ENCODE results near the gene GC. TPM values are rescaled to one million over a fixed set of nuclear protein-coding genes. Genes with fewer than 3 reads are reported as not detected.

Gene GC
- total and polyA plus RNA-seq, 2 of the 8 experiments (the other 6 are each of a cell fraction or from before 2014, with no cell fraction given): 0.09 to 0.34 TPM

GRCh38 chr4:71827826-71828225 lies 43.9 kb upstream of the GC start:
- Histone ChIP-seq H3K9ac (replicated peaks in 1 of 4; ENCODE audit: extremely low read depth in 1 of 4, low read depth in 3 of 4, low read length in 3 of 4) (no peak overlapping the region), H2BK5ac (ENCODE audit: low read depth, low read length) (peak overlapping the region; percentile 76; the same call in 1 of the 2 replicates), H3K4me1 (replicated peaks in 1 of 4; ENCODE audit: control insufficient read depth in 3 of 4, insufficient read depth in 4 of 4, low read length in 3 of 4) (peaks cover 0 to 27% (median 7%) of the 10 kb centered on the region in 4 experiments; a peak in 5 of 7 replicates), H3K4me2 (ENCODE audit: insufficient read depth in 1 of 2, low read depth in 2 of 2, low read length in 2 of 2) (peak overlapping the region; percentile 33 to 41; a peak in 3 of 4 replicates), H3K23ac (ENCODE audit: insufficient read length) (no peak overlapping the region), H2BK120ac (replicated peaks; ENCODE audit: low read depth, low read length) (peak overlapping the region; percentile 85), H3K27ac (ENCODE audit: low read depth, low read length) (no peak overlapping the region), H2AK5ac (ENCODE audit: low read depth, low read length) (no peak overlapping the region), H3K27me3 (replicated peaks in 1 of 4; ENCODE audit: control insufficient read depth in 3 of 4, extremely low read depth in 1 of 4, insufficient read depth in 3 of 4, low read length in 3 of 4) (no peaks in the 10 kb centered on the region), H2BK12ac (ENCODE audit: low read depth, low read length) (no peak overlapping the region), H3K14ac (ENCODE audit: insufficient read length) (no peak overlapping the region), H3K79me2 (ENCODE audit: control insufficient read depth in 1 of 2, insufficient read depth in 2 of 2, low read length in 2 of 2) (no peaks in the 10 kb centered on the region), H3K79me1 (ENCODE audit: low read depth, low read length) (no peaks in the 10 kb centered on the region), H4K8ac (ENCODE audit: extremely low read depth, insufficient read depth, low read length) (no peak overlapping the region), H3K23me2 (ENCODE audit: low read depth, low read length) (no peaks in the 10 kb centered on the region), H3K4ac (replicated peaks; ENCODE audit: insufficient read length, low read depth, low read length) (no peak overlapping the region), H3K18ac (ENCODE audit: extremely low read depth, low read length) (no peak overlapping the region; the same call in 1 of the 2 replicates), H3K56ac (replicated peaks; ENCODE audit: insufficient read length, low read depth, low read length) (peak overlapping the region; percentile 47), H2BK20ac (ENCODE audit: low read length) (peak overlapping the region; percentile 87; the same call in 1 of the 2 replicates), H3K36me3 (ENCODE audit: control insufficient read depth in 2 of 4, insufficient read depth in 4 of 4, low read length in 3 of 4) (no peaks in the 10 kb centered on the region), H4K91ac (replicated peaks; ENCODE audit: insufficient read length, low read length) (peak overlapping the region; percentile 11), H2BK15ac (ENCODE audit: low read length) (no peak overlapping the region), H3K4me3 (ENCODE audit: extremely low read depth in 1 of 4, insufficient read depth in 2 of 4, low read depth in 3 of 4, low read length in 4 of 4) (peak overlapping the region in 1 of 4 experiments; percentile 38; a peak in 2 of 8 replicates), H4K5ac (ENCODE audit: insufficient read length, low read depth, low read length) (peak overlapping the region; percentile 81), H2AFZ (ENCODE audit: low read length) (no peak overlapping the region), H4K20me1 (replicated peaks in 1 of 2; ENCODE audit: control insufficient read depth in 1 of 2, insufficient read depth in 2 of 2, low read length in 2 of 2) (no peaks in the 10 kb centered on the region), H3K9me3 (ENCODE audit: insufficient read depth in 2 of 2, low read depth in 1 of 2, low read length in 1 of 2) (no peaks in the 10 kb centered on the region)
- CTCF ChIA-PET (ENCODE audit: partially characterized antibody): no interaction called here
- FAIRE-seq: peak; percentile 88
- no peak for DNase-seq (ENCODE audit: low read depth in 1 of 2, low spot score in 2 of 2)
- WGBS, 2 experiments (ENCODE audit: extremely low coverage in 1 of 2, insufficient coverage in 1 of 2, insufficient read length in 1 of 2, insufficient replicate concordance in 2 of 2, low coverage in 1 of 2, low lambda C conversion rate in 2 of 2, missing lambda C conversion rate in 1 of 2): 13% methylated on average over 4 of the region's 4 CpGs; no CpG with 5 or more reads in 1 of the 2 experiments
- POLR2A ChIA-PET (ENCODE audit: partially characterized antibody): interaction anchor here (0.8 to 1.9 kb wide), 2 partner anchors 10 to 13 kb away, joined by 5 to 8 read pairs; no protein-coding TSS in a partner anchor
- TF ChIP-seq YY1 (IDR thresholded peaks at IDR 0.05; ENCODE audit: low read depth, low read length): 0 out of 2 replicates have a peak, but pooled peaks have one; percentile 29

All from H1 (cell line).